ENCODE measurements around the gene LNPEP.

- TF ChIP-seq CTCF (IDR thresholded peaks at IDR 0.05; ENCODE audit: insufficient read depth, low read length, poor library complexity, severe bottlenecking) (no peak), EZH2phosphoT487 (conservative IDR thresholded peaks at IDR 0.05; ENCODE audit: low read length) (no peak)
Observed at GRCh38 chr5:96926276-96926675, 9.6 kb upstream of the LNPEP start.

All from SU-DHL-6 (cell line).